CD8-positive, alpha-beta memory T cell (primary cell): ENCODE measurements around the gene FASN. TPM values are rescaled to one million over a fixed set of nuclear protein-coding genes. Genes with fewer than 3 reads are reported as not detected.
A peak's percentile ranks its signal among the peaks of the same experiment; 100 is the strongest.

Experiments
- CTCF ChIA-PET: fragments of 350-600 bp; sonication (Branson Sonifier 250); formaldehyde crosslinking; loops from one replicate; lab custom pipeline; 2021; ENCODE audit warnings: antibody characterized with exemption; lab: Charles Lee
- POLR2A ChIA-PET: fragments of 350-600 bp; sonication (Branson Sonifier 250); formaldehyde crosslinking; loops from one replicate; lab custom pipeline; 2021; ENCODE audit warnings: antibody characterized with exemption; lab: Charles Lee
- DNase-seq, 5 donors: peaks; one replicate each; pipeline versions ENCODE4 v3.0.0 to v3.0.0-alpha.2; 2020 to 2022; ENCODE audit warnings: mixed read lengths in 1 of 5
- H3K27ac ChIP-seq: one replicate; pipeline ENCODE4 v1.7.0; 2013; ENCODE audit warnings: low read depth, mild to moderate bottlenecking, low read length, moderate library complexity
- H3K27me3 ChIP-seq: 2 replicates; pipeline ENCODE4 v1.7.0; 2013; ENCODE audit warnings: low read length, mild to moderate bottlenecking; ENCODE audit not compliant: insufficient read depth, poor library complexity, severe bottlenecking
- H3K36me3 ChIP-seq: 2 replicates; pipeline ENCODE4 v1.7.0; 2013; ENCODE audit warnings: mild to moderate bottlenecking, low read length, moderate library complexity; ENCODE audit not compliant: insufficient read depth
- H3K4me1 ChIP-seq: 2 replicates; pipeline ENCODE4 v1.7.0; 2013; ENCODE audit warnings: mild to moderate bottlenecking, low read length, moderate library complexity; ENCODE audit not compliant: insufficient read depth
- H3K4me3 ChIP-seq: 2 replicates; pipeline ENCODE4 v1.7.0; 2013; ENCODE audit warnings: mild to moderate bottlenecking, low read length
- H3K9me3 ChIP-seq: 2 replicates; pipeline ENCODE4 v1.7.0; 2013; ENCODE audit warnings: mild to moderate bottlenecking, low read length
- H3K27ac Mint-ChIP-seq, 8 donors: one replicate each; pipeline ENCODE4 v1.8.0; 2020 to 2021; ENCODE audit warnings: mixed read lengths in 8 of 8, mild to moderate bottlenecking in 6 of 8, inconsistent platforms in 3 of 8, moderate library complexity in 3 of 8
- H3K27me3 Mint-ChIP-seq, 2 donors: one replicate each; pipeline ENCODE4 v1.8.0; 2020 to 2021; ENCODE audit warnings: mixed read lengths in 2 of 2, mild to moderate bottlenecking in 1 of 2, moderate library complexity in 1 of 2
- H3K36me3 Mint-ChIP-seq, 3 donors: one replicate each; pipeline ENCODE4 v1.8.0; 2020 to 2021; ENCODE audit warnings: mixed read lengths in 3 of 3, inconsistent platforms in 1 of 3, mild to moderate bottlenecking in 1 of 3
- H3K4me1 Mint-ChIP-seq, 3 donors: one replicate each; pipeline ENCODE4 v1.8.0; 2020 to 2021; ENCODE audit warnings: mixed read lengths in 3 of 3, inconsistent platforms in 1 of 3, mild to moderate bottlenecking in 1 of 3
- H3K4me3 Mint-ChIP-seq, 7 donors: one replicate each; pipeline ENCODE4 v1.8.0; 2020 to 2021; ENCODE audit warnings: mixed read lengths in 7 of 7, mild to moderate bottlenecking in 6 of 7, moderate library complexity in 4 of 7, inconsistent platforms in 2 of 7
- H3K9me3 Mint-ChIP-seq, 5 donors: one replicate each; pipeline ENCODE4 v1.8.0; 2020 to 2022; ENCODE audit warnings: mixed read lengths in 5 of 5, mild to moderate bottlenecking in 3 of 5, moderate library complexity in 2 of 5, inconsistent platforms in 1 of 5
- polyA plus RNA-seq: library from polyadenylated mRNA; unstranded; fragments of 300-500 nt; fragmentation: Illumina TruSeq; gene quantifications from one replicate; pipeline ENCODE4 v1.2.3, GENCODE V29; 2021
- total RNA-seq, 2 experiments: library from RNA; stranded (reverse); gene quantifications; one replicate each; pipeline ENCODE4 v1.2.3, GENCODE V29; 2021

Gene FASN
- total and polyA plus RNA-seq, 3 experiments from 2014 or later = 2.7 to 259 (median 251) TPM

- POLR2A ChIA-PET = interaction anchor here (1.0 to 1.4 kb wide), 4 partner anchors 13 to 227 kb away, joined by 3 to 4 read pairs (median 4); partner anchors contain the start of genes DCXR, GPS1 and RFNG
- no peaks in the 10 kb centered on the region for H3K36me3 ChIP-seq
- peak overlapping the region; percentile 51 for H3K4me3 ChIP-seq
- CTCF ChIA-PET = interaction anchor here (1.4 to 1.6 kb wide), 2 partner anchors 27 to 34 kb away, joined by 3 read pairs; partner anchors contain the start of gene DCXR
- Mint-ChIP-seq H3K27ac (peak overlapping the region in 3 of 8 donors; percentile 14 to 78 (median 70)), H3K36me3 (peaks cover 0 to 27% (median 0%) of the 10 kb centered on the region in 3 donors), H3K9me3 (no peaks in the 10 kb centered on the region), H3K27me3 (no peaks in the 10 kb centered on the region), H3K4me1 (peaks cover 8 to 19% (median 11%) of the 10 kb centered on the region in 3 donors), H3K4me3 (peak overlapping the region in 6 of 7 donors; percentile 36 to 74 (median 68))
- DNase-seq = peak in 2 of 5 donors; percentile 24 to 61
- no peaks in the 10 kb centered on the region for H3K9me3 ChIP-seq
- peak overlapping the region; percentile 67 for H3K27ac ChIP-seq
- H3K27me3 ChIP-seq = no peaks in the 10 kb centered on the region
- H3K4me1 ChIP-seq = peaks cover 27% of the 10 kb centered on the region
Measured at GRCh38 chr17:82065193-82065637, 32.8 kb downstream of the FASN start.

GRCh38 chr17:82064433-82065192 lies 33.4 kb downstream of the FASN start:
- H3K4me1 Mint-ChIP-seq = peaks cover 8 to 19% (median 11%) of the 10 kb centered on the region in 3 donors
- no peaks in the 10 kb centered on the region for H3K9me3 Mint-ChIP-seq
- Histone ChIP-seq H3K36me3 (no peaks in the 10 kb centered on the region), H3K9me3 (no peaks in the 10 kb centered on the region), H3K4me3 (peak overlapping the region; percentile 51), H3K27me3 (no peaks in the 10 kb centered on the region), H3K27ac (peak overlapping the region; percentile 67), H3K4me1 (peaks cover 27% of the 10 kb centered on the region)
- peaks cover 0 to 33% (median 0%) of the 10 kb centered on the region in 3 donors for H3K36me3 Mint-ChIP-seq
- DNase-seq = no peak
- peak overlapping the region in 7 of 8 donors; percentile 40 to 87 (median 70) for H3K27ac Mint-ChIP-seq
- ChIA-PET POLR2A (interaction anchor here (1.0 to 1.4 kb wide), 4 partner anchors 13 to 228 kb away, joined by 3 to 4 read pairs (median 4); partner anchors contain the start of genes DCXR, GPS1 and RFNG), CTCF (interaction anchor here (1.4 to 1.6 kb wide), 3 partner anchors 27 to 34 kb away, joined by 3 to 4 read pairs (median 3); partner anchors contain the start of gene DCXR)
- peak overlapping the region; percentile 64 to 89 (median 73) for H3K4me3 Mint-ChIP-seq
- no peaks in the 10 kb centered on the region for H3K27me3 Mint-ChIP-seq

- Mint-ChIP-seq H3K27ac (peak overlapping the region in 6 of 8 donors; percentile 40 to 87 (median 66)), H3K4me3 (peak overlapping the region; percentile 64 to 89 (median 73)), H3K27me3 (no peaks in the 10 kb centered on the region), H3K36me3 (peaks cover 0 to 38% (median 0%) of the 10 kb centered on the region in 3 donors), H3K4me1 (peaks cover 8 to 19% (median 11%) of the 10 kb centered on the region in 3 donors), H3K9me3 (no peaks in the 10 kb centered on the region)
- POLR2A ChIA-PET = no interaction called here
- Histone ChIP-seq H3K36me3 (no peaks in the 10 kb centered on the region), H3K9me3 (no peaks in the 10 kb centered on the region), H3K4me1 (peaks cover 27% of the 10 kb centered on the region), H3K27ac (no peak overlapping the region), H3K4me3 (no peak overlapping the region), H3K27me3 (no peaks in the 10 kb centered on the region)
- no peak for DNase-seq
- CTCF ChIA-PET = interaction anchor here (1.6 kb wide), 2 partner anchors 26 to 33 kb away, joined by 3 to 4 read pairs; partner anchors contain the start of gene DCXR
Measured at GRCh38 chr17:82063424-82064415, 34.3 kb downstream of the FASN start.

- peak overlapping the region in 2 of 7 donors; percentile 15 to 72 for H3K4me3 Mint-ChIP-seq
- Histone ChIP-seq H3K4me3 (no peak overlapping the region), H3K36me3 (no peaks in the 10 kb centered on the region), H3K9me3 (no peaks in the 10 kb centered on the region), H3K4me1 (peaks cover 27% of the 10 kb centered on the region), H3K27me3 (no peaks in the 10 kb centered on the region), H3K27ac (no peak overlapping the region)
- H3K27me3 Mint-ChIP-seq = no peaks in the 10 kb centered on the region
- no peak overlapping the region for H3K27ac Mint-ChIP-seq
- H3K36me3 Mint-ChIP-seq = peaks cover 0 to 44% (median 0%) of the 10 kb centered on the region in 3 donors
- POLR2A ChIA-PET = no interaction called here
- H3K9me3 Mint-ChIP-seq = no peaks in the 10 kb centered on the region
- peaks cover 8 to 19% (median 11%) of the 10 kb centered on the region in 3 donors for H3K4me1 Mint-ChIP-seq
- CTCF ChIA-PET = no interaction called here
- DNase-seq = no peak
Measured at GRCh38 chr17:82062984-82063368, 35.1 kb downstream of the FASN start.

GRCh38 chr17:82062076-82062983 lies 35.7 kb downstream of the FASN start:
- H3K4me3 ChIP-seq = no peak overlapping the region
- H3K4me1 ChIP-seq = peaks cover 27% of the 10 kb centered on the region
- H3K4me1 Mint-ChIP-seq = peaks cover 8 to 19% (median 11%) of the 10 kb centered on the region in 3 donors
- H3K9me3 Mint-ChIP-seq = no peaks in the 10 kb centered on the region
- no peaks in the 10 kb centered on the region for H3K27me3 Mint-ChIP-seq
- DNase-seq = no peak
- no peaks in the 10 kb centered on the region for H3K36me3 ChIP-seq
- no peak overlapping the region for H3K27ac ChIP-seq
- no peaks in the 10 kb centered on the region for H3K27me3 ChIP-seq
- ChIA-PET POLR2A (no interaction called here), CTCF (no interaction called here)
- H3K4me3 Mint-ChIP-seq = peak overlapping the region in 2 of 7 donors; percentile 13 to 28
- no peaks in the 10 kb centered on the region for H3K9me3 ChIP-seq
- H3K27ac Mint-ChIP-seq = peak overlapping the region in 3 of 8 donors; percentile 36 to 73 (median 47)
- H3K36me3 Mint-ChIP-seq = peaks cover 0 to 50% (median 0%) of the 10 kb centered on the region in 3 donors

GRCh38 chr17:82061047-82061925 lies 36.8 kb downstream of the FASN start:
- Mint-ChIP-seq H3K36me3 (peaks cover 0 to 58% (median 0%) of the 10 kb centered on the region in 3 donors), H3K4me3 (no peak overlapping the region), H3K4me1 (peaks cover 7 to 16% (median 7%) of the 10 kb centered on the region in 3 donors), H3K27me3 (no peaks in the 10 kb centered on the region), H3K9me3 (no peaks in the 10 kb centered on the region), H3K27ac (no peak overlapping the region)
- ChIA-PET CTCF (no interaction called here), POLR2A (no interaction called here)
- H3K9me3 ChIP-seq = no peaks in the 10 kb centered on the region
- no peaks in the 10 kb centered on the region for H3K36me3 ChIP-seq
- H3K27me3 ChIP-seq = no peaks in the 10 kb centered on the region
- no peak for DNase-seq
- H3K4me1 ChIP-seq = peaks cover 20% of the 10 kb centered on the region
- H3K27ac ChIP-seq = no peak overlapping the region
- H3K4me3 ChIP-seq = no peak overlapping the region
